MM.1S (cell line): ENCODE measurements around the gene TMEM161A.

ENCODE experiments used
- CTCF ChIP-seq: fragments of 300-600 bp; sonication (generic); IDR thresholded peaks from 2 replicates; pipeline ENCODE4 v1.5.1; 2016; ENCODE audit warnings: antibody characterized with exemption, low read length, mixed read lengths
- EZH2phosphoT487 ChIP-seq: fragments of 300-600 bp; sonication (generic); IDR thresholded peaks from 2 replicates; pipeline ENCODE4 v1.6.1; 2018; ENCODE audit warnings: antibody characterized with exemption, low read length

GRCh38 chr19:19167612-19168011 is 29.3 kb upstream of the TMEM161A start:
- TF ChIP-seq CTCF, result no peak
- no peak for TF ChIP-seq EZH2phosphoT487
